ENCODE measurements around the gene ANXA11.

ANXA11 gene

GRCh38 chr10:80165173-80165572, 40.2 kb downstream of the ANXA11 start:
- DNase-seq (ENCODE audit: low read depth), result peak; percentile 72

- DNase-seq (ENCODE audit: low read depth), result no peak
Observed at GRCh38 chr10:80164596-80164995, 40.7 kb downstream of the ANXA11 start.

- peak; percentile 60 for DNase-seq (ENCODE audit: low read depth)
Observed at GRCh38 chr10:80163741-80164341, 41.5 kb downstream of the ANXA11 start.

GRCh38 chr10:80161321-80162083, 43.8 kb downstream of the ANXA11 start:
- no peak for DNase-seq (ENCODE audit: low read depth)

- DNase-seq (ENCODE audit: low read depth), result no peak
Observed at GRCh38 chr10:80160361-80161320, 44.7 kb downstream of the ANXA11 start.

GRCh38 chr10:80159166-80159873, 46.0 kb downstream of the ANXA11 start:
- no peak for DNase-seq (ENCODE audit: low read depth)

- DNase-seq (ENCODE audit: low read depth), result peak; percentile 97
Observed at GRCh38 chr10:80158598-80159127, 46.7 kb downstream of the ANXA11 start.

GRCh38 chr10:80158126-80158525, 47.2 kb downstream of the ANXA11 start:
- DNase-seq (ENCODE audit: low read depth), result no peak

- DNase-seq (ENCODE audit: low read depth), result no peak
Observed at GRCh38 chr10:80157561-80157960, 47.8 kb downstream of the ANXA11 start.

GRCh38 chr10:80156216-80156615, 49.1 kb downstream of the ANXA11 start:
- peak; percentile 31 for DNase-seq (ENCODE audit: low read depth)

- no peak for DNase-seq (ENCODE audit: low read depth)
Observed at GRCh38 chr10:80155696-80156215, 49.6 kb downstream of the ANXA11 start.

GRCh38 chr10:80154978-80155695, 50.2 kb downstream of the ANXA11 start:
- peak; percentile 90 for DNase-seq (ENCODE audit: low read depth)

- no peak for DNase-seq (ENCODE audit: low read depth)
Observed at GRCh38 chr10:80154626-80154977, 50.7 kb downstream of the ANXA11 start.

- DNase-seq (ENCODE audit: low read depth), result no peak
Observed at GRCh38 chr10:80153460-80153859, 51.9 kb downstream of the ANXA11 start.

GRCh38 chr10:80152820-80153219, 52.5 kb downstream of the ANXA11 start:
- no peak for DNase-seq (ENCODE audit: low read depth)

- DNase-seq (ENCODE audit: low read depth), result no peak
Observed at GRCh38 chr10:80150172-80150571, 55.2 kb downstream of the ANXA11 start.

- no peak for DNase-seq (ENCODE audit: low read depth)
Observed at GRCh38 chr10:80149123-80149522, 56.2 kb downstream of the ANXA11 start.

GRCh38 chr10:80148166-80148805, 57.1 kb downstream of the ANXA11 start:
- DNase-seq (ENCODE audit: low read depth), result no peak

- DNase-seq (ENCODE audit: low read depth), result no peak
Observed at GRCh38 chr10:80146918-80147317, 58.4 kb downstream of the ANXA11 start.
